KOPT-K1 (cell line): ENCODE measurements around the gene SPDYE6.
"Not testable (repeated sequence)": the region's sequence is repeated elsewhere in the genome, so short reads cannot be mapped to it uniquely, and the experiment has no call there.

Experiments used
- H3K27ac ChIP-seq: fragments of 200-600 bp; sonication (generic); 2 replicates; pipeline ENCODE4 v1.5.1; 2016; ENCODE audit warnings: antibody characterized with exemption, mild to moderate bottlenecking, low read depth, low read length; ENCODE audit not compliant: poor library complexity, severe bottlenecking
- H3K36me3 ChIP-seq: fragments of 200-600 bp; sonication (generic); 2 replicates; pipeline ENCODE4 v1.5.1; 2017; ENCODE audit warnings: antibody characterized with exemption, mild to moderate bottlenecking, low read length, moderate library complexity; ENCODE audit not compliant: insufficient read depth
- H3K9me3 ChIP-seq: fragments of 200-600 bp; sonication (generic); 2 replicates; pipeline ENCODE4 v1.5.1; 2017; ENCODE audit warnings: antibody characterized with exemption, low read length, mild to moderate bottlenecking; ENCODE audit not compliant: insufficient read depth, poor library complexity, severe bottlenecking

Gene SPDYE6

GRCh38 chr7:102356344-102356743, at the start of gene SPDYE6:
TSS of gene SPDYE6 (minus strand) at chr7:102356444. CDS start at chr7:102356023, 421 bp downstream.
- H3K36me3 ChIP-seq, H3K27ac ChIP-seq, H3K9me3 ChIP-seq: not testable (repeated sequence)

DNA sequence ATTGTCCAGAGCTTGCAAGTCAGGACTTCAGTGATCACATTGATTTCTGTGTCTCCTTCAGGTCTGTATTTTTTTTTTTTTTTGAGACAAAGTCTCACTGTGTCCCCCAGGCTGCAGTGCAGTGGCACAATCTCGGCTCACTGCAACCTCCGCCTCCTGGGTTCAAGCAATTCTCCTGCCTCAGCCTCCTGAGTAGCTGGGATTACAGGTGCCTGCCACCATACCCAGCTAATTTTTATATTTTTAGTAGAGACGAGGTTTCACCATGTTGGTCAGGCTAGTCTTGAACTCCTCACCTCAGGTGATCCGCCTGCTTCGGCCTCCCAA, 48.6 kb upstream of the SPDYE6 start:
- peaks cover 95% of the 10 kb centered on the region for H3K36me3 ChIP-seq
- not testable (repeated sequence) for H3K9me3 ChIP-seq, H3K27ac ChIP-seq

- H3K9me3 ChIP-seq = no peaks in the 10 kb centered on the region
- no peak overlapping the region for H3K27ac ChIP-seq
- H3K36me3 ChIP-seq = peaks cover 96% of the 10 kb centered on the region
These were observed 48.0 kb upstream of the SPDYE6 start for GRCh38 chr7:102404005-102404861.

DNA sequence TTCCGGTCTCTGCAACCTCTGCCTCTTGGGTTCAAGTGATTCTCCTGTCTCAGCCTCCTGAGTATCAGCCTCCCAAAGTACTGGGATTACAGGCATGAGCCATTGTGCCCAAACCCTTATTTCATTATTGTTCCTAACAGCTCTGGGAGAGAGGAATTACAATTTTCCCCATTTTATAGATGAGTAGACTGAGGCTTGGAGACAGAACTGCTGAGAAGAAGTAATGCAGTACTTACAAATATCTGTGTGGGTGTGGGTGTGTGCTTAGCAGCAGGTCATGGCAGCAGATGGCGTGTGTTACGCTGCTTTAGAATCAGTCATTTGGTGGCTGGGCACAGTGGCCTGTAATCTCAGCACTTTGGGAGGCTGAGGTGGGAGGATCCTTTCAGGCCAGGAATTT, 47.3 kb upstream of the SPDYE6 start:
- Histone ChIP-seq H3K27ac (no peak overlapping the region), H3K36me3 (peaks cover 98% of the 10 kb centered on the region), H3K9me3 (no peaks in the 10 kb centered on the region)

GRCh38 chr7:102400360-102400759, 44.1 kb upstream of the SPDYE6 start:
- Histone ChIP-seq H3K27ac (no peak overlapping the region), H3K9me3 (no peaks in the 10 kb centered on the region), H3K36me3 (peaks cover 72% of the 10 kb centered on the region)

- H3K27ac ChIP-seq = no peak overlapping the region
- H3K9me3 ChIP-seq = no peaks in the 10 kb centered on the region
- peaks cover 60% of the 10 kb centered on the region for H3K36me3 ChIP-seq
These were observed 42.3 kb upstream of the SPDYE6 start for GRCh38 chr7:102398543-102398942.

DNA sequence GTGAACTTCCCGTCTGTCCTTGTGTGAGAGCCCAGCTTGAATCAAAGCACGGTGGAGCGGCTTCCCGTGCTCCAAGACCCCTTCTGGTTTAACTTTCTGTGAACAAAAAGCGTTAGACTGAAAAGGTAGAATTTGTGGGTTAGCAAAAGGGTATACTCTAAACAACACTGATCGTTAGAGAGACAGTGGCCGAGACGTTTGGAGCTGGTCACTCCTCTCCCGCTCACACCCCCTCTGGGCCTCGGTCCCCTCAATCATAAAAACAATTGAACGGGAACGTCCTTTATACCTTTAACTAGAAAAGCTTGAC, 40.4 kb upstream of the SPDYE6 start:
- Histone ChIP-seq H3K27ac (peak overlapping the region; percentile 69), H3K36me3 (peaks cover 60% of the 10 kb centered on the region), H3K9me3 (no peaks in the 10 kb centered on the region)

DNA sequence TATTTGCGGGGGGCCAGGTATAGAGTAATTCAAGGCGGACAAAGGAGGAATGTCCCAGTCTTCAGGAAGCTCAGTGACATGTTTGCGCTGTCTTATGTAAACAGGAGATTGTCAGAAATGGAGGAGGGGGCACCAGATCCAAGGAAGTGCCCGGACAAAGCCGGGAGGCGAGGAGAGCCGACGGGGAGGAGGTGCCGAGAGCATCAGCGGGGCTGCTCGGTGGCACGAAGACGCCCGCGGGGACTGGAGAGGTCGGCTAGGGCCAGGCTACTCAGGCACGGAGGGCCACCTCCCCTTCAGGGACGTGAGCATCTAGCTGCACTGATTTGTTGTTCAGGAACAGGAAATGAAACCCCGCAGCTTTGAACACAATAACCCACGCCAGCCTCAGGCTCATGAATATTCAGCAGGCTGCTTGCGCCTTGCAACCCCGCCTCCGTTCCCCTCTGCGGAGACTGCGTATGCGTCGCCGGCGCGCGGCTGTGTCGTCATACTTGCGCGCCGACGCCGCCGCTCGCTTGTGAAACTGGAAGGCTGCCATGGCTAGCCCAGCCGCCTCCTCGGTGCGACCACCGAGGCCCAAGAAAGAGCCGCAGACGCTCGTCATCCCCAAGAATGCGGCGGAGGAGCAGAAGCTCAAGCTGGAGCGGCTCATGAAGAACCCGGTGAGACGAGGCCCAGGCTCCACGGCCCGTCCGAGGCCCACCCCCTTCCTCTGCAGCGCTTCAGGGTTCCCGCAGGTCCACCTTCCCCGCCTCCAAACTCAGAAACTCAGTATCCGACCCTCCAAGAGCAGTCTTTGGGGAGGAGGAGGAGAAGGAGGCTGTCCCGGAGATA, 39.8 kb upstream of the SPDYE6 start, which contains the start of gene PRKRIP1:
Gene PRKRIP1, plus strand, starts transcription at position 491 of the 837 bp plus-strand sequence. Its CDS starts 49 bp downstream, at position 540.
- Histone ChIP-seq H3K36me3 (peaks cover 58% of the 10 kb centered on the region), H3K9me3 (no peaks in the 10 kb centered on the region), H3K27ac (peak within 1 kb of the TSS; percentile 69)

- Histone ChIP-seq H3K27ac (no peak overlapping the region), H3K9me3 (no peaks in the 10 kb centered on the region)
These were observed 39.3 kb upstream of the SPDYE6 start for GRCh38 chr7:102395592-102395872.

GRCh38 chr7:102393467-102393866, 37.2 kb upstream of the SPDYE6 start:
- Histone ChIP-seq H3K27ac (no peak overlapping the region), H3K9me3 (no peaks in the 10 kb centered on the region), H3K36me3 (peaks cover 47% of the 10 kb centered on the region)

More at GRCh38 chr7:102395592-102395872, 39.3 kb upstream of the SPDYE6 start:
- peaks cover 58% of the 10 kb centered on the region for H3K36me3 ChIP-seq

DNA sequence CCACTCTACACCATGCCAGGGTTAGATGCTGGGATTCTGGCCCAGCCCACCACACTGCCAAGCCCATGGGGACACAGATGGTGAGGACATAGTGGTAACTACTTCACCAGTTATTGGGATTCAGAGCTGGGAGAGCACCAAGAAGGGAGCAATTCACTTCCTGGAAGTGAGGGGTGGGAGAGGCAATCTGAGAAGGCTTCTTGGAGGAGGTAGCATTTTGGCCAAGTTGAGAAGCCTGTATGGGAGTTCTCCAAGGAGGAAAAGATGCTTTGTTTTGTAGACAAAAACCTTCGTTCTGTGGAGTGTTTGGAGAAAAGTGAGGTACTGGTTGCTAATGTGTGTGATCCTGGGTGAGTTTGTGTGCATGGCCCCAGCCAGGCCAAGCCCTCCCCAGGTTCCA, 36.1 kb upstream of the SPDYE6 start:
- H3K36me3 ChIP-seq = peaks cover 43% of the 10 kb centered on the region
- H3K27ac ChIP-seq = no peak overlapping the region
- no peaks in the 10 kb centered on the region for H3K9me3 ChIP-seq

GRCh38 chr7:102390697-102391484, 34.6 kb upstream of the SPDYE6 start:
- Histone ChIP-seq H3K27ac (no peak overlapping the region), H3K36me3 (peaks cover 58% of the 10 kb centered on the region), H3K9me3 (no peaks in the 10 kb centered on the region)

- Histone ChIP-seq H3K36me3 (peaks cover 69% of the 10 kb centered on the region), H3K27ac (no peak overlapping the region), H3K9me3 (no peaks in the 10 kb centered on the region)
These were observed 33.6 kb upstream of the SPDYE6 start for GRCh38 chr7:102389810-102390209.

- H3K36me3 ChIP-seq = peaks cover 70% of the 10 kb centered on the region
- H3K9me3 ChIP-seq = no peaks in the 10 kb centered on the region
- no peak overlapping the region for H3K27ac ChIP-seq
These were observed 30.8 kb upstream of the SPDYE6 start for GRCh38 chr7:102387064-102387463.
